HG03095 (cell line): ENCODE results near the gene RGS12.
"Not testable (repeated sequence)": the region's sequence is repeated elsewhere in the genome, so short reads cannot be mapped to it uniquely, and the experiment has no call there.

Experiments
- ATAC-seq: cut with Tn5 transposase; IDR thresholded peaks from one replicate; pipeline ENCODE4 v1.9.1; 2021; ENCODE audit warnings: moderate library complexity; ENCODE audit not compliant: unreplicated experiment

RGS12 gene

GRCh38 chr4:3294401-3295241 lies 1.8 kb downstream of the RGS12 start:
- ATAC-seq: no peak

GRCh38 chr4:3295837-3296624 lies 3.2 kb downstream of the RGS12 start:
- no peak for ATAC-seq

- ATAC-seq: no peak
Observed at GRCh38 chr4:3296651-3297050, 3.8 kb downstream of the RGS12 start.

- ATAC-seq: no peak
Observed at GRCh38 chr4:3297066-3297859, 4.4 kb downstream of the RGS12 start.

- no peak for ATAC-seq
Observed at GRCh38 chr4:3299122-3299975, 6.5 kb downstream of the RGS12 start.

GRCh38 chr4:3299976-3300671 lies 7.3 kb downstream of the RGS12 start:
- no peak for ATAC-seq

- not testable (repeated sequence) for ATAC-seq
Observed at GRCh38 chr4:3300882-3301281, 8.1 kb downstream of the RGS12 start.

GRCh38 chr4:3301450-3302172 lies 8.8 kb downstream of the RGS12 start:
- no peak for ATAC-seq

- ATAC-seq: no peak
Observed at GRCh38 chr4:3302173-3302785, 9.5 kb downstream of the RGS12 start.

GRCh38 chr4:3302786-3303564 lies 10.2 kb downstream of the RGS12 start:
- ATAC-seq: no peak

- ATAC-seq: no peak
Observed at GRCh38 chr4:3303565-3303824, 10.7 kb downstream of the RGS12 start.

- ATAC-seq: no peak
Observed at GRCh38 chr4:3303923-3304710, 11.3 kb downstream of the RGS12 start.

GRCh38 chr4:3304831-3305609 lies 12.2 kb downstream of the RGS12 start:
- ATAC-seq: no peak

GRCh38 chr4:3305610-3306371 lies 13.0 kb downstream of the RGS12 start:
- no peak for ATAC-seq

- ATAC-seq: no peak
Observed at GRCh38 chr4:3306450-3306849, 13.6 kb downstream of the RGS12 start.

- ATAC-seq: no peak
Observed at GRCh38 chr4:3307060-3307459, 14.2 kb downstream of the RGS12 start.
